ENCODE data around the gene POU2F3. TPM values are rescaled to one million over a fixed set of nuclear protein-coding genes. Genes with fewer than 3 reads are reported as not detected.

Gene POU2F3
- total RNA-seq, 1 experiment from 2014 or later: 0.62 TPM

- no peak overlapping the region for H3K27ac ChIP-seq (ENCODE audit: low read length)
- H3K27me3 ChIP-seq (ENCODE audit: low read length): 0 out of 2 replicates have a peak, but pooled peaks cover 3% of the 10 kb centered on the region
- H2AFZ ChIP-seq (ENCODE audit: low read length): no peak overlapping the region
- no peaks in the 10 kb centered on the region for H3F3A ChIP-seq (ENCODE audit: low read length, unreplicated experiment)
- no peak overlapping the region for H3K4me3 ChIP-seq (ENCODE audit: low read length)
- intact Hi-C loops (cut with micrococcal nuclease): no loop called here
- ChIA-PET POLR2A (ENCODE audit: unreplicated experiment) (no interaction called here), CTCF (no interaction called here)
- H3K79me2 ChIP-seq (ENCODE audit: low read length): no peaks in the 10 kb centered on the region
- H3K9ac ChIP-seq (ENCODE audit: low read length): no peak overlapping the region
- DNase-seq (peak; percentile 64), ATAC-seq (peak; percentile 7; the same call in 1 of the 2 replicates)
- H4K20me1 ChIP-seq (ENCODE audit: low read length): no peaks in the 10 kb centered on the region
- H3K9me2 ChIP-seq (replicated peaks; ENCODE audit: low read length): no peaks in the 10 kb centered on the region
- no peaks in the 10 kb centered on the region for H3K9me3 ChIP-seq (ENCODE audit: low read length)
- no peaks in the 10 kb centered on the region for H3K36me3 ChIP-seq (ENCODE audit: low read depth, low read length)
- TF ChIP-seq EZH2phosphoT487 (IDR thresholded peaks at IDR 0.05; ENCODE audit: borderline replicate concordance, low read length) (no peak), EZH2 (IDR thresholded peaks at IDR 0.05; ENCODE audit: low read length, unreplicated experiment) (no peak), CTCF (conservative IDR thresholded peaks at IDR 0.05; ENCODE audit: low read depth, low read length) (no peak)
- BruUV-seq (replicated peaks): no TSS peak
- H3K4me2 ChIP-seq (ENCODE audit: low read length): no peak overlapping the region
- H3K4me1 ChIP-seq (ENCODE audit: insufficient read depth, low read length): peaks cover 24% of the 10 kb centered on the region
These were observed 34.3 kb upstream of the POU2F3 start for GRCh38 chr11:120205596-120206161.

GRCh38 chr11:120207512-120207911 is 32.4 kb upstream of the POU2F3 start:
- no peak overlapping the region for H2AFZ ChIP-seq (ENCODE audit: low read length)

More at GRCh38 chr11:120207512-120207911, 32.4 kb upstream of the POU2F3 start:
- Histone ChIP-seq H3K27me3 (ENCODE audit: low read length) (no peaks in the 10 kb centered on the region), H3K9me2 (replicated peaks; ENCODE audit: low read length) (no peaks in the 10 kb centered on the region), H3F3A (ENCODE audit: low read length, unreplicated experiment) (no peaks in the 10 kb centered on the region), H3K9me3 (ENCODE audit: low read length) (no peaks in the 10 kb centered on the region), H3K79me2 (ENCODE audit: low read length) (peaks cover 12% of the 10 kb centered on the region), H3K9ac (ENCODE audit: low read length) (no peak overlapping the region), H3K36me3 (ENCODE audit: low read depth, low read length) (no peaks in the 10 kb centered on the region), H3K4me2 (ENCODE audit: low read length) (no peak overlapping the region), H3K4me3 (ENCODE audit: low read length) (no peak overlapping the region), H4K20me1 (ENCODE audit: low read length) (peaks cover 2% of the 10 kb centered on the region; the same call in 1 of the 2 replicates), H3K4me1 (ENCODE audit: insufficient read depth, low read length) (peaks cover 27% of the 10 kb centered on the region), H3K27ac (ENCODE audit: low read length) (0 out of 2 replicates have a peak overlapping the region, but pooled peaks have one; percentile 78)
- no TSS peak for BruUV-seq (replicated peaks)
- ChIA-PET POLR2A (ENCODE audit: unreplicated experiment) (no interaction called here), CTCF (no interaction called here)
- no peak for DNase-seq
- TF ChIP-seq EZH2 (IDR thresholded peaks at IDR 0.05; ENCODE audit: low read length, unreplicated experiment): no peak
- TF ChIP-seq EZH2phosphoT487 (IDR thresholded peaks at IDR 0.05; ENCODE audit: borderline replicate concordance, low read length): no peak
- TF ChIP-seq CTCF (conservative IDR thresholded peaks at IDR 0.05; ENCODE audit: low read depth, low read length): no peak
- intact Hi-C loops (cut with micrococcal nuclease): no loop called here
- no peak for ATAC-seq
